Epithelial cell of prostate (primary cell): ENCODE measurements around the gene CPE.
A peak's percentile ranks its signal among the peaks of the same experiment; 100 is the strongest.

ENCODE experiments used
- DNase-seq: peaks from one replicate; pipeline ENCODE4 v3.0.0-alpha.2; 2011; ENCODE audit warnings: low read depth, low spot score
- H3K27ac ChIP-seq: fragments of 450-650 bp; 2 replicates; pipeline ENCODE4 v1.5.1; 2017; ENCODE audit warnings: mild to moderate bottlenecking

Gene CPE

DNA sequence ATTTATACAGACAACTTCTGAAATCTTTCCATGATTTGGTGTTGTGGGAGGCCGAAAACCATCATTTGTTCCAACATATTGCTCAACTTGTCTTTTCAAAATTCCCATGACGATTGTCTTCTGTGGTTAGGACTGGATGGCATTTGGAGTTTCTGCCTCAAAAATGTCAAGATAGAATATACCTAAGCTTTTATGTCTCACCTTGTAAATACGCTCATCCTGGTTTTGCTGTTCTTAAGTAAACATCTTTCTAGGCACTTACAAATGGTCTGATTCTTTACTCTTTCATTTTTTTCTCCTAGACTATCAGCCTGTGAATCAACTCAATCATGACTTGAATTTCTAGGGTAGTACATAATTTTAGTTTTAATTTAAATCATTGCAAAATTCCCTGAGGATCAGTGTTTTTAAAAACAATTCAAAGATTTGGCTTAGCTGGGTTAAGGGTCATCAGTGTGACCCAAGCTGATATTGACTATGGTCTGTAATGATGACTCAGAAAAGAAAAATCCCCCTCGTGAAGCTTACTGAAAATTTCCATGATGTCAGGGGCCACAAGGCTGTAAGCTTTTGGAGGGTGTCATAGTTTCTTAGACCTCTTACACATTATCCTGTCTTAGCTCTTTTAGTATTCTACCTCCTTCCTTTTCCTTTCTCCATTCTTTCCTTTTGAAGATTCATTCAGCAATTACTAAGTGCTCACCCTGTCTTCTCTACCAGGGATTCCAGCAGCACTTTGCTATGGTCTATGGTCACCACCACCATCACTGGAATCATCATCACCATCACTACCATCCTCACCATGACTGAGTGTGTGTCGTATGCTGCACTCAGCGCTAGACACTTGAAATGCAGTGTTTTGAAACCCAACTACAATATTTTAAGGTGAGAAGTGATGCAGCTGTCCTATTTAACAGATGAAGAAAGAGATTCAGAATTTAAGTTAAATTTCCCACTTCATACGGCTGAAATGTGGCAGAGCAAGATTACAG is 124.4 kb downstream of the CPE start:
- DNase-seq, result peak; percentile 39

DNA sequence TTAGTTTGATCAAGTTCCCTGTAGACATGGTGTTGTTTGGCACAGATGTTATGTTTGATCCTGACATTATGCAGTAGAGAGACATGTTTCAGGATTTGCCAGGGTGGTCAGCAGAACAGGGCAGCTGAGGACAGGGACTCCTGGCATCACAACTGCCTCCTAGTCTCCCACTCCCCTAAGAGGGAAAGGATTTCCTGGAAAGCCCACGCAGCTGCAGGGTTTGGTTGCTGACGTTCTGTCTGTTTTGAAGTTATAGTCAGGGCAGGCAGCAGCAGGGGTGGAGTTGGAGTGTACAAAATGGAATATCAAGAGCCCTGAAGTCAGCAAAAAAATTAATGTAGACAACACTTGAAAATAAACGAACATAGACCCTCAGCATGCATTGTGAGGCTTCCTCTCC is 125.4 kb downstream of the CPE start:
- H3K27ac ChIP-seq, result no peak overlapping the region
- DNase-seq, result no peak

More for the DNA sequence above, 124.4 kb downstream of the CPE start:
- H3K27ac ChIP-seq, result no peak overlapping the region

DNA sequence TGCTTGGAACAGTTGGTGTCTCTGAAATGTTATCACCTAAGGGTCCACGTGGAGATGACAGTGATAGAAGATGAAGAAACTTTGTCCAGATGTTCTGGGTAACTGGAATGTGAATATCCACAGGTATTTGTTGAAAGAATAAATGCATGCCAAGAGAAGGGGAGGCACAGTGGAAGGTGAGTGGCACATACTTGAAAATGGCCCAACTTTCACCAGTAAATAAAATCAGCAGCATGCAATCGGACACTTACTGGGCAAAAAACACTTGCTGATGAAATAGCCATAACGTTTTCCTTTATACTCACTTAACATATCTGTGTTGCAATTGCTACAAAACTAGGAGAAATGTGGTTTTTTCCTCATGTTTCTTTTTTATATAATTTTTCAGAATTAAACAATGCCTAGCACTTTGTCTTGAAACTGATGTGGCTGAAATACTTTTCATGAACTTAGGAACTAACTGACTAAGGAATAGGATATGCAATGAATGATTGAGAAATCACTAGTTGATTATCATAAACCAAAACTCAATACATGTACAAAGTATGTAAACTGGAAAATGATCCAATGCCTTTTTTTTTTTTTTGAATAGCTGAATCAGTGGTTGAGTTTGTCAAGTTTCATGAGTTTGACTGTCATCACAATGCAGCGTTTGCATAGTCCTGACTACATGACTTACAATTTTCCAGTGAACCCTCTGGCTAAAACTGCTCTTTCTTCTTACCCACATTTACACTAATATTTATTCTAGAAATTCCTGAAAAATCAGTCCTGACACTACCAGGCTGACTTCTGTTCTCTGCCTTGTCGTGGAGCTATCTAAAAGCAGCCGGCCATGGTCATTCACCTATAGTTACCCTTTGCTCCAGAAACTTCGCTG is 127.4 kb downstream of the CPE start:
- H3K27ac ChIP-seq, result peak overlapping the region; percentile 34
- peak; percentile 55 for DNase-seq

DNA sequence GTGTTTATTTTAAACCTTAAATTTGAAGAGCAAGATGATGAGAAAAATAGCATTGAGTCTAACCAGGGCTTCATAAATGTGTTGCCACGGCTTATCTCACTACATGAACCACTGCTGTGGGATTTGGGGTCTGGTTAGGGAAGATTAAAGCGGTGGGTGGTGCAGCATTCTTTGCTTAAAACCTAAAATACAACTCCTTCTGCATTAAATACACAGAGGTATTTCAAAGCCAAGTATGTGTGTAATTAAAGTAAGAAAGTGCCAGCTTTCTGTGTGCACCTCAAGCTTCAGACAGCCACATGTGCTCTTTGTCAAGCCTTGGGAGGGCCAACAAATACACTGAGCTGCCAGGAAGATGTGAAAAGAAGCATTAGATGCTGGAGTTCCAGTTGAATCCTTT is 128.0 kb downstream of the CPE start:
- H3K27ac ChIP-seq, result peak overlapping the region; percentile 34
- no peak for DNase-seq

DNA sequence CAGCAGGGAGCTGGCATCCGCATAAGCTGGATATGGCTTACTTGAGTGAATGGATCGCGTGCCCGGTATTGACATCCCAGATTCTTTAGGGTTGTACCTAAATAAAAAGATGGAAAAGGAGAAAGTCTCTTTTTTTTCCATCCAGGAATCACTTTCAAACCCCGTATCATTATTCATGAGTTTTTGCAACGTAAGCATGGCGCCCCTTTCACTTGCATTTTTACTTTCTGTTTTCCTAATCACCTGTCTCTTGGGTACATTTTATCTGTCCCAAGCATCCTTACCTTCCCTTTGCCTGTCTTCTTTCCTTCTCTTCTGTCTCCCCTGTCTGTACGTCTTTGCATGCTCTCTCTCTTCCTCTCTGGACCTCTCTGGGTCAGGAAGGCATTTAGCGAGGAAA is 128.6 kb downstream of the CPE start:
- no peak for DNase-seq
- H3K27ac ChIP-seq, result no peak overlapping the region

DNA sequence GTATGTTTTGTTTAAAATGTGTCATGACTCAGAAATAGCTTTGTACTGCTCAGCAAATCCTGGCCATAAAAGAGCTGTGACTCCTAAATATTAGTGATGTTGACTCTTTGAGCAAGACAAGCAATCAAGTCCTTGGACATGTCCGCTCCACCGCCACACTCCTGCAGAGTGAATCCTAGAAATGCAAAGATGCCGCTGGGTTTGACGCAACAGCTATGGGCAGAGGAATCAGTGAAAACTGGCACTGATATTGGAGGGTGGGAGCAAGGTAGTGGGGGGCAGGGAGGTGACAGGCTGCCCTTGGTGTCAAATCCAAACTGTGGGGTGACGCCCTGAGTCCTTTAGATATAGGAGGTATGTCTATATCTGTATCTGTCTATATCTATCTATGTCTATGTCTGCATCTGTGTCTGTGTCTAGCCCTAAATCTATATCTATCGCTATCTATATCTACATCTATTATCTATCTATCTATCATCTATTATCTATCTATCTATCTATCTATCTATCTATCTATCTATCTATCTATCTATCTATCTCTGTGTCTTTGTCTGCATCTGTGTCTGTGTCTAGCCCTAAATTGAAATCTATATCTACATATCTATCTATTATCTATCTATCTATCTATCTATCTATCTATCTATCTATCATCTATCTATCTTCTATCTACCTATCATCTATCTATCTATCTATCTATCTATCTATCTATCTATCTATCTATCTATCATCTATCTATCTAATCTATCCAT is 129.7 kb downstream of the CPE start:
- H3K27ac ChIP-seq, result no peak overlapping the region
- no peak for DNase-seq

DNA sequence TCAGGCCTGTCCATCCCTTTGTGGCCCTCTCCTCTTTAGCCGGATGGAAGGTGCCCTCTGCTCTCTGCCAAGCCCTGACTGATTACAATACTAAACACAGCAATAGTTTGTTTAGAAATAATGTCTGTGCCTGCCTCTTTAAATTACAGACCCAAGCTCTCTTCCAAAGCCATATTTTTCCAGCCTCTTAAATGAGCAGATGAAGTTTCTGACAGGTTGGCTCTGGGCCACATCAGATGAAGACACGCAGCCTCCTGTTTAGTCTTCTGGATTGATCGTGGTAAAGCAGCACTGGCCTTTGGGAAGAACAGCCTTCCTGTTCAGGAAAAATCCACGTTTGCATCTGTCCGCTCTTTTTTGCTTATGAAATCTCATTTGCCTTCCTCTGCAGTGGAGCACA is 133.6 kb downstream of the CPE start:
- no peak overlapping the region for H3K27ac ChIP-seq
- DNase-seq, result no peak

DNA sequence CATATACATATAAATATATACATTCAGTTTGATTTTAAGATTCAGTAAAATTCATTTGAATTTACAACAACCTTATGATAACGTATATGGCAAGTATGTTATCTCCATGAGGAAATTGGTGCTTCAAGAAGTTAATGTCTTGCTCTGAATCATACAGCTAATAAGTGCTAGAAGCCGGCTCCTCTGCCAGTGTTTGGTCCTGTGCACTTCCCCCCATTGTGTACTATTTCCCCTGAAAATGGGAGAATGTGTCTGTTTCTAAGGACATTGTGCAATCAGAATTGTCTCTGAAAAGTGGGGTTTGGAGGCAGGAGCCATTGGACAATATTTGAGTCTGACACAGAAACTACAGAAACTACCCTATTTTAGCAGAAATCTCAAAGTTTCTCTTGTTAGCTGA is 135.9 kb downstream of the CPE start:
- no peak for DNase-seq
- no peak overlapping the region for H3K27ac ChIP-seq

DNA sequence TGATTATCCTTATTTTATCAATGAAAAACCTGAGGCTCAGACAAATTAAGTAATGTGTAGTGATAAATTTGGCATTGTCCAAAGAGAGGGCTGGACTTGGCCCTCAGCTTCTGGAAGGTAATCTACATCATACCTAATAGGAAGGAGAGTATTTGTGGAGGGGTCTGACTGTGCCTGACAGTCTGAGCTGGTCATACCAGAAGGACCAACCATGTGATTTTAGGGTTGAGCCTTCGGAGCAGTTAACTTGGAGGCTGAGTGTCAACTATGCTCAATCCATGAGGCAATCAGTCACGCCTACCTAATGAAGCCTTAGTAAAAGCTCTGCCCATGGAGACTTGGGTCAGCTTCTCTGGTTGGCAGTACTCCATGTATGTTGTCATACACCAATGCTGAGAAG is 136.4 kb downstream of the CPE start:
- DNase-seq, result no peak
- no peak overlapping the region for H3K27ac ChIP-seq

DNA sequence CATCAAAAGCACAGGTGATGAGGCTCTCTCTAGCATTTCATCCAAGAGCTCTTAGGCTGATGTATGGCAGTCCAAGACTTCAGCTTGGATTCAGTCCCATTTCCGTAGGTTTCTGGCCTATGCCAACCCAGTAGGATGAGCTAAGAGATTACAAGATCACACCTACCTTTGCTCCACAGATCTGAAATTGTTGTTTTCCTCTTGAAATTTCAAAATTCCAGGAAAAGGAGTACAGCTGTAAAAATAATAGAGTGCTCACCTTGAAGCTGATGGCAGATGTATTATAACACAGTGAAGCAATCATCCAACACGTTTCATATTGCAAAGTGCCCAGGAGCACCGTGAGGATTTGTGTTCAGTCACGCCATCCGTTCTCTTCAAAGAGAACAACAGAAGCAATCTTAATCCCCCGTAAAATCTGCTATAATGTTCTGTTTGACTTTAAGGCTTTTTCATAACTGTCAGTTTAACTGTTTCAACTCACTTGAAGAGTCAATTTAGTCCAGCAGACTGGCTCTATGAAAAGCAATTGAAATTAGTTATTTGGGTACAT is 137.5 kb downstream of the CPE start:
- no peak for DNase-seq
- H3K27ac ChIP-seq, result no peak overlapping the region

DNA sequence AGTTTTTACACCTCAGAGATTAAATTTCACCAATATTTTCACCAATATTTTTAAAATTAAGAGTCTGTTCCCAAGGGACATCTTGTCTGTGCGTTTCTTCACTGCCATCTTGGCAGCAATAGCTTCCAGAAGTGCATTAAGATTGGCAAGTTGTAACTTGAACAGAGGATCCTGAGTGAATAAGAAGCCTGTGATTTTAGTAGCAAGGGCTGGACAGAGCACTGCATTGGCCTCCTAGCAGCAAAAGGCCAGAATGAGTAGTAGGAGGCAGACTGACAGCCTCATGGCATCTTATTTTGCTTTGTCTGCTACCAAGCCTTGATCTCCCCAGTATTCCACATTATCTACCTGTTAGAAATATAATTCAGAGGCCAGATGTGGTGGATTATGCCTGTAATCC is 138.4 kb downstream of the CPE start:
- DNase-seq, result no peak
- H3K27ac ChIP-seq, result no peak overlapping the region

DNA sequence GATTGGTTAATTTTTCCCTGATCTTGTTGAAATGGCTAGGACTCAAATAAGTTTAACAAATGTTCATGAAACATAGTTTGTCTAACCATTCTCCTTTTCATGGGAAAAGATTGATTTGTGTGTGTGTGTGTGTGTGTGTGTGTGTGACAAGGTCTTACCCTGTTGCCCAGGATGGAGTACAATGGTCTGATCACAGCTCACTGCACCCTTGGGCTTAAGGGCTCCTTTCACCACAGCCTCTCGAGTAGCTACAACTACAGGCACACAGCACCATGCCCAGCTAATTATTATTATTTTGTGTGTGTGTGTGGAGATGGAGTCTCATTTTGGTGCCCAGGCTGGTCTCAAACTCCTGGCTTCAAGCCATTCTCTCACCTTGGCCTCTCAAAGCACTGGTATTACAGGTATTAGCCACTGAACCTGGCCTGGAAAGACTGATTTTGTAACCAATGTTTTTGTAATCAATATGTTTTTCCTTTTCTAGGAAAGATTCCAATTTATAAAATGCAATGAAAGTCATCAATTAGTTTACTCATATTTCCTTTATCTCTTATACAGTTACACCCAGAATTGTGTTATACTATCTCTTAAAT is 139.3 kb downstream of the CPE start:
- no peak overlapping the region for H3K27ac ChIP-seq
- DNase-seq, result no peak

DNA sequence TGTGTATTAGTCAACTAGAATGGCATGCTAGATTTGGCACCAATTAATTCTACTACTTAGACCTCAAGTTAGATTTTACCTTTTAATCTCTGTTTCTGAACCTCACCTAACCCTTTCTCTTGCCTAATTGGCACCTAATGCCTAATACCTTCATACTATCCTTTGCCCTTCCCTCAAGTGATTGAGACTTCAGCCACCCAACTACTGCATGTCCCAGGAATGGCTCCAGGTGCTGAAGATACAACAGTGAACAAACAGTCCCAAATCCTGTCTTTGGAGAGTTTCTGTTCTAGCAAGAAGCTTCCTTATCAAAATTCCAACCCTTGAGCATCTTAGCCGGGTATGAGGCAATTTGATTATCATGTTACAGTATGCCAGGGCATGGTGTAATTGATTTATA is 139.9 kb downstream of the CPE start:
- no peak overlapping the region for H3K27ac ChIP-seq
- no peak for DNase-seq

DNA sequence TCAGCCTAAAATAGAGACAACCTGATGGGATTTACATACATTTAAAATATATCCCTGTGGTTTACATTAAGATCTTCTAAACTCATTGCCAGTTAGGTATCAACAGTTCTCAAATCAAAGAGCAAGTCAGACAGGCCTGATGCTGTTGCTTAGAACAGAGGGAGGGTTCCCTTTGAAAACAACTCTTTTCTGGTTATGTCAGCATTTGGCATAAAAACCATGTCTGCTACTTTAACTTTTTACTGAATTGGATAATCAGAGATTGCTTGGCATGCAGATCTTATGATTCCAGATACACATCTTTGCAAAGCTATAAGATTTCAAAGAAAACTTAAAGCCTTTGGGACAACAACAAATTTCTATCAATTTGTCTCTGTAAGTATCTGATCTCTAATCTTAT is 140.8 kb downstream of the CPE start:
- no peak for DNase-seq
- H3K27ac ChIP-seq, result no peak overlapping the region

DNA sequence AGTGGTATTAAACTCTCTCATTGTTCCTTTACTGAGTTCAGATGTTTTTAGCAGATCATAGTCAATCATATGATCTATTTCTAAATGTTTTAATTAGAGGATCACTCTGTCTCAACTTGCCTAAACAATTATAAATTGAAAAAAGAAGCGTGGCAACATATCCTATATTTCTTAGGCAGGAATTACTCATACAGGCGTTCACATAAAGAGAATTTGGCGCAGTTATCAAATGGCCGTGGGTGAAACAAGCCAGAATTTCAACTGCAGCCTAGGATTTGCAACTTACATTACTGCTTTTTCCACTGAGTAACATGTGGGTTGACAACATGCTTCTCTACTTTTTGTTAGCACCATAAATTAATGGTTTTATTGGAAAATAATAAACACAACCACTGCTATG is 141.3 kb downstream of the CPE start:
- no peak for DNase-seq

DNA sequence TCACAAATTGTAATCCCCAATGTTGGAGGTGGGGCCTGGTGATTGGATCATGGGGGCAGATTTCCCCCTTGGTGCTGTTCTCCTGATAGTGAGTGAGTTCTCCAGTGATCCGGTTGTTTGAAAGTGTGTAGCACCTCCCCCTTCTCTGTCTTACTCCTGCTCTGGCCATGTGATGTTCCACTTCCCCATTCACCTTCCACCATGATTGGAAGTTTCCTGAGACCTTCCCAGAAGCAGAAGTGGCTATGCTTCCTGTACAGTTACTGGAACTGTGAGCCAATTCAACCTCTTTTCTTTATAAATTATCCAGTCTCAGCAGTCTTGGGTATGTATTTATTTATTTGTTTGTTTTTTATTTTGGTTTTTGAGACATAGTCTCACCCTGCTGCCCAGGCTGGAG is 143.2 kb downstream of the CPE start:
- H3K27ac ChIP-seq, result no peak overlapping the region
- DNase-seq, result no peak

More for the DNA sequence above, 141.3 kb downstream of the CPE start:
- H3K27ac ChIP-seq, result no peak overlapping the region

DNA sequence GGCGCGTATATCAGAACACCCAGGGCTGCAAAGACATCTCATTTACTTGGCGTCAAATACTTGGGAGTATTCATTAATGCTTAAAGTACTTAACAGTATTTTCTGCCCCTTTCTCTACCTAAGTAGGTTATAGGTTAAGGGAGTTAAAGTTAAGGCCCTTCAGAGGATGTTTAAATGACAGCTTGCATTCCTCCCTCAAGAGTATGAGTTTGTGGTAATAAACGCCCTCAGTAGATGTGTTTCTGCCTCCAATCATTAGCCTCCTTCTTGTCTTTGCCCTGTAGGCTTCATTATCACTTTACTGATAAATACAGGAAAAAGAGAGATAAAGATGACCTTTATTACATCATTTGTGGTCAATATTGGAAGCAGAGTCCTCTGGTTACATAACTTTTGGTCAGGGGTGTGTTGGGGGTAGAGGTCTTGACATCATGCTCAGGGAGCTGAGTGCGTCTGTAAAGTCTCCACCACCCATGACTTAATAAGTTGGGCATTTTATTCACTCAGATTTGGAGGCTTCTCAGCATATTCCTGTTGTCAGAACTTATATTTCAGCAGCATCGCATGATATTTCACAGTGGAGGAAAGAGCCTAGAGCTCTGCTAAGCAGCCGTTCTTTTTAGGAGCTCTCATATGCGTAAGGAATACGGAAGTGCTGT is 145.9 kb downstream of the CPE start:
- no peak for DNase-seq
- H3K27ac ChIP-seq, result no peak overlapping the region

DNA sequence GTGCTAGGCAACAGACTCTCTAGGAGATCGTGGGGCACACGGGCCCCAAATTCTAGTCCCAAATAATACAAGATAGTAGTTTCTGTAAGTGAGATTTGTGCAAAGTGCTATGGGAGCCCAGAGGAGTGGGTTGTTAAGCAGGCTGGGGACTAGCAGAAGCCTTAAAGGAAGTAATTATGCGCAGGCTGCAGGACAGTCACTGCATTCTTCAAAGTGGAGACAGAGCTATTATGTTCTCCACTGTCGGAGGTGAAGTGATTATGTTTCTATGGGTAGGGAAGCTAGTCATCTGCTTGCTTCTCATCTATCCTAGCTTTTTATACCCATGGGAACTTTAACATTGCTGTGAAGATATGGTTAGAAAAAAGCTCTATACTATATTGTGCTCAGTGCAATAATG is 154.2 kb downstream of the CPE start:
- no peak for DNase-seq
- no peak overlapping the region for H3K27ac ChIP-seq

DNA sequence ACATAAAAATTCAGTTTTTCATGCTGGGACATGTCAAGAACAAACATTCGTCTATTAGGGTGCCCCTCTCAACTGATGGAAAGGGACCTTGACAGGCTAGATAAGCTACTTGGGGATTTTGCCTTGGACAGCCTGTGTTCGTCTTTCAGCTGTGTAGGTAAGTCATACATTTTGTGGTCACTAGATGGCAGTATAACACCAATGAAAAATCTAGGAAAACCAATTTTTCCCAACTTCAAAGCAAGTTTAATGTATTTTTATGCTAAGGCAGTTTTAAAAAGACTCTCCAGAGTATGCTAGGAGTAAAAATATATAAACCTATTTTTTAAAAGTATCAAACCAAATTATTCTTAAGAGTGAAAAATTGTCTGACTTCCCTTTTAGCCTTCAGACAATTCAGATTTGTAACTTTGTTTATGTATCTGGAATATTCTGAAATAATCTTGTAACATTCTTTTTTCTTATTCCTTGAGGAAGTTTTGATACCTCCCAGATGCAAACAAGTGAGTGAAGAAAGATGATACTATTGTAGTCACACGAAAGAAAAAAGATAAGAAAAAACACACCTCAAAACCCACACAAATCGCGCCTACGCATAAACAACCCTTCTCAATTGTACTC is 158.3 kb downstream of the CPE start:
- DNase-seq, result no peak
- H3K27ac ChIP-seq, result no peak overlapping the region
